Dedifferentiated amniotic fluid mesenchymal stem cell (primary cell): ENCODE data around the gene SH3D21.

Experiments used
- DNase-seq: peaks from one replicate; pipeline ENCODE4 v3.0.0-alpha.2; 2016; ENCODE audit errors: extremely low spot score

Gene SH3D21

DNA sequence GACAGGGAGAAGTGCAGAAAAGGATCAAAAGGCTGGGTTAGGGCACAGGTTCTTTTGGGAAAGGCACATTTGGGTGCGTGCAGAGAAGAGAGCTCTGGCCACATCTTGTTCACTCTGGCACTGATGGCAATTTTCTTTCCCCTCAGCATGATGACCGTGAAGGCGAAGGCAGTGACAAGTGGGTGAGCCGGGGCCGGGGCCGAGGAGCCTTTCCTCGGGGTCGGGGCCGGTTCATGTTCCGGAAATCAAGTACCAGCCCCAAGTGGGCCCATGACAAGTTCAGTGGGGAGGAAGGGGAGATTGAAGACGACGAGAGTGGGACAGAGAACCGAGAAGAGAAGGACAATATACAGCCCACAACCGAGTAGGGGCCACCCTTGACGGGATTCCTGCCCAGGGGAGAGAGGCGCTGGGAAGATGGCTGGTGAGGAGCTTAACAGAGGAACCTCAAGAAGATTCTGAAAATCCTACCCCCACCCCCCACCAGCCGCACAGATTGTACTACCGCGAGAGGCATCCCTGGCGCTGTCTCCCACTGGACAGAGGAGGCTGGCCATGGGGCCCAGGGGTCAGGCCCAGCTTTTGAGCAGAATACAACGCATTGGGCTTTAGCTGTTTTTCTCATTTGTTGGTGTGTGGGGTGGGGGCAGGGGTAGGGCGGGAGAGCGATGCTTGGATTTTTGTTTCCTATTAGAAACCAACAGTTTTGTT, 2.4 kb upstream of the SH3D21 start:
- DNase-seq = no peak

DNA sequence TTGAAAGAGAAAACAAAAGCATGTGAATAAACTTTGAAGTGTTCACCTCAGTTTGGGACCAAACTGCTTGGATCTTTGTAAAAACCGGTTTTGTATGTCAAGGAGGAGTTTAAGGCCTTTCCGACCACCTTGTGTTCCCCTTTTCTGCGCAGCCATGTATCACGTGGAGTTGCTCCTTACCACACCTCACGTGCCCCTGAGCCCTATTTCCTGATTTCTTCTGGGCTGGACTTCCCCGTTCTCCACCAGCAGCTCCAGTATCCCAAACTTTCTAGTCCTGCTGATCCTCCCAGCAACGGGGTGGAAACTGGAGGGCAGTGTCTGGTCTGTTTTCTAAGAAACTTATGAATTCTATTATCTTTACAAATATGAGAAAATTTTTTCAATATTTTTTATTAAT, 1.6 kb upstream of the SH3D21 start:
- no peak for DNase-seq

DNA sequence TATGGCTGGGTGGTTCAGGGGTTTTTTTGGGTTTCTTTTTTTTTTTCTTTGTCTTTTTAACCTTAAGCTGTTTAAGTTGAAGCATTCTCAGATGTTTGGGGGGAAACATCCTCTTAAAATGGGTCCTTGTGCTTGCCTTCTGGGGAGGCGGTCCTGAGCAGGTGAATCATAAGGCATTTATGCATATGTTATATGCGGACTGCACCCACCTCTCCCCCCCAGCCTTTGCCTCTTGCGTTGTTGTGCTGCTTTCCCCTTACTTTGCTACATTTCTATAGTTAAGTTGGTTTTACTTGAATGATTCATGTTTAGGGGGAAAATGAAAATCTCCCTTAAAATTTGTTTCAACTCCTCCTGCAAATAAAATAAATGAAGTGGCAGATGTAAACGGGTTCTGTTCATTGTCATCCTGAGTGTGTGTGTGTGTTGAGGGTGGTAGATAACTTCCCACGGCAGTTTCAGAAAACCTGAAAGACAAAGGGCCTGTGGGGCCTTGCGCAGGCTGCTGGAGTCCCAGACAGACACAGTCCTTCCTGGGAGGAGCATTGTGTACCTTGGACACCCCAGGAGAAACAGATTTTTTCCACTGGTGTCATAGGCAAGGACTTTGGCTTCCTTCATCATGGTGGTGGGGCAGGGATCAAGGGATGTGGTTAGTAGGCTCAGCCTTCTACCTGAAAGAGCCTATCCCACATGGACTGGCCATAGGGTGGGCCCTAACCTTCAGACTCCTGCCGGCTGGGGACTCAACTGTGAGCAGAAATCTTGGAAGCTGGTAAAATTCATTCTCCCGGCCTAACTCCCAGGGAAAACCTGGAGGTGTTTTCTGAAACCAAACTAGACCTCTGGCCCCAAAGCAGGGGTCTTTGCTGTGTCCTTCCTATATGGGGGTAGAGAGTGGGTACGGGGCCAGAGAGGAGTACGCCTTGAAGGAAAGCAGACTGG, 926 bp upstream of the SH3D21 start:
- no peak for DNase-seq

DNA sequence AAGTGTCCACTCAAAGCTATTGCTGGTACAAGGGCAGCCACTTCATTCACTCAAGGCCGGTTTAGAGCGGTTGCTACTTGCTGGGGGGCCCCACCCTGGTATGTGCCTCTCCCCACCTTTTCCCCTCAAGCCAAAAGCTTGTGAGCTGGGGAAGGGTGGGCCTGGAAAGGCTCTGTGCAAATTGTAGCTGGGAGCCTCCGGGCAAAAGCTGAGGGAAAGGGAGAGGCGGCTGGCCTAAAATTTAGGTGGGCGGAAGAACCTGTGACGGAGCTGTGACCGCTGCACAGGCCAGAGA, 306 bp upstream of the SH3D21 start:
- DNase-seq = no peak

GRCh38 chr1:36306902-36307456, 811 bp downstream of the SH3D21 start:
- peak; percentile 85 for DNase-seq

DNA sequence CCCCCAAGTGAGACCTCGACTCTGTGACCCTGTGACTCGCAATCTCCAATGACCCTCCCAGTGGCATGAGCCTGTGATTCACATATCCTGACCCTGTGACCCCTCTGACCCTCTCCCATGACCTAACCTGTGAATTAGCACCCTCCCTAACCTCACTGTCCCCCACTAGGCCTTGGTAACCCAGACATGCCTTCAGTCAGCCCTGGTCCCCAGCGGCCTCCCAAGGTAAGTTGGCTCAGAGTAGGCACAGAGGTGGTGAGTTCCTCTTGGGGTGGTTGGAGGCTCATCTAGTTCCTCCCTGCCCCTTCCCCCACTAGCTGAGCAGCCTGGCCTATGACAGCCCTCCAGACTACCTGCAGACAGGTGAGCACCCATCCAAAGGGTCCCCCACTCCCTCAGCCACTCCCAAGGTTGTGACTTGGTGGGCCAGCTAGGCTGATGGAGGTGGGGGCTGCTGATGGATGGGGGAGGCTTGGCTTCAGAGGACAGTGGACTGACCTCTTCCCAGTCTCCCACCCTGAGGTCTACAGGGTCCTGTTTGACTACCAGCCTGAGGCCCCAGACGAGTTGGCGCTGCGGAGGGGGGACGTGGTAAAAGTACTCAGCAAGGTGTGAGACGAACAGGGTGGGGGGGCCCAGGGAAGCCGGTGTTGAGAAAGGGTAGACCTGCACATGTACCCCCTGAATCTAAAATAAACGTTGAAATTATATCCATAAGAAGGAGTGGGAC, 1.6 kb downstream of the SH3D21 start:
- no peak for DNase-seq

- DNase-seq = no peak
Observed at GRCh38 chr1:36309397-36309796, 3.2 kb downstream of the SH3D21 start.

DNA sequence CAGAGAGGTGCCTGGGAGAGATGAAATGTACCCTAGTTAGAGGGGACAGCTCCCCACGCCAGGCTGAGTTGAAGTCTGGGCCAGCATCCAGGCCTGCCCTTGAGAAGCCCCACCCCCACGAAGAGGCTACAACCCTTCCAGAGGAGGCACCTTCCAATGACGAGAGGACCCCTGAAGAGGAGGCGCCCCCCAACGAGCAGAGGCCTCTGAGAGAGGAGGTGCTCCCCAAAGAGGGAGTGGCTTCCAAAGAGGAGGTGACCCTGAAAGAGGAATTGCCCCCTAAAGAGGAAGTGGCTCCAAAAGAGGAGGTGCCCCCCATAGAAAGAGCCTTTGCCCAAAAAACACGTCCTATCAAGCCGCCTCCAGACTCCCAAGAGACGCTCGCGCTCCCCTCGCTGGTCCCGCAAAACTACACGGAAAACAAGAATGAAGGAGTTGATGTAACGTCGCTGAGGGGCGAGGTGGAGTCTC, 14.2 kb downstream of the SH3D21 start:
- no peak for DNase-seq

- no peak for DNase-seq
Observed at GRCh38 chr1:36320767-36321118, 14.6 kb downstream of the SH3D21 start.

GRCh38 chr1:36321119-36321951, 15.2 kb downstream of the SH3D21 start:
- peak; percentile 96 for DNase-seq

GRCh38 chr1:36322041-36322785, 16.0 kb downstream of the SH3D21 start:
- no peak for DNase-seq

- DNase-seq = peak; percentile 31
Observed at GRCh38 chr1:36322786-36323635, 16.8 kb downstream of the SH3D21 start.

DNA sequence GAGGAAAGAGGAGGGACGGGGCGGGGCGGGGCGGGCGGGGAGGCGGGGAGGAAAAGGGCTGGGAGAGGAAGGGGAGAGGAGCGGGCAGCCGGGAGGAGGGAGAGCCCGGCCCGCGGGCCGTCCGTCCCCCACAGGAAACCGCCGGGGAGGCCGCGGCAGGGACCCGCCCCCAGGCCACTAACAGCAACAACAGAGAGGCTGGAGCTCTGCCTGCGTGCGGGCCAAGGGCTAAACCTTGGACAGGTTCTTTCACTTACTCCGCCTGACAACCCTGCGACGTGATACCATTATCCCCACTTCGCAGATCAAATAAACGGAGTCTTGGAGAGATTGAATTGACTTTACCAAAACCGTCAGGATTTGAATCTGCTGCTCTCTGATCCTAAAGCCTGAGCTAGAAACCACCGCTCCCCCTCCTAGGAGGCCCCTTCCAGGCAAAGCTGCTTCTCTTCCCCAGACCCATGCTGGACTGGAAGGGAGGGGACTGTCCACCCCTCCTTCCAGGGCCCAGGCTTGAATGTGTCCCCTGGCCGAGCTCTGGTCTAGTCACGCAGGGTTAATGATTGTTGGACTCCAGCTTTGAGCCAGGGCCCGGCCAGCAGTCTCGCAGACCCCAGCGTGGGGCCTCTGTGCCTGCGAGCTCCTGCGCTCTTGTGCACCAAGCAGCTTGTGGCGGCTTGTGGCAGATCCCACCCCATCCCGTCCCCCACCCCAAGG, 17.6 kb downstream of the SH3D21 start, which contains the start of gene EVA1B:
EVA1B (minus strand) TSS at position 10 of the 717 bp plus-strand sequence. CDS start 608 bp downstream, outside the sequence.
- peak; percentile 52 for DNase-seq

DNA sequence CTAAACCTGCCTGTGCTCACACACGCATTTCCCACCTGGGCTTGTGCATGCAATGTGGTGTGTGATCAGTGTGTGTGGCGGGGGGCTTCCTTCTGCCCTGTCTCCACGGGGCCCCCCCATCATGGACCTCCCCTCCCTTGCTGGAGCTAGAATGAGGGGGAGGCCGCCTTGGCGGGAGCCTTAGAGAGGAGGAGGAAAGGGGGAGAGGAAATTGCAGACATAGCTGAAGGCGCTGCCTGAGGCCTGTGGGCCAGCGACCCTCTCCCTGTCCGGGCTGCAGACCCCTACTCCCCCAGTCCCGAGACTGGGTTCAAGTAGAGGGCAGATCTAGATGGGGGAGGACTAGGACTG, 18.2 kb downstream of the SH3D21 start:
- DNase-seq = no peak

DNA sequence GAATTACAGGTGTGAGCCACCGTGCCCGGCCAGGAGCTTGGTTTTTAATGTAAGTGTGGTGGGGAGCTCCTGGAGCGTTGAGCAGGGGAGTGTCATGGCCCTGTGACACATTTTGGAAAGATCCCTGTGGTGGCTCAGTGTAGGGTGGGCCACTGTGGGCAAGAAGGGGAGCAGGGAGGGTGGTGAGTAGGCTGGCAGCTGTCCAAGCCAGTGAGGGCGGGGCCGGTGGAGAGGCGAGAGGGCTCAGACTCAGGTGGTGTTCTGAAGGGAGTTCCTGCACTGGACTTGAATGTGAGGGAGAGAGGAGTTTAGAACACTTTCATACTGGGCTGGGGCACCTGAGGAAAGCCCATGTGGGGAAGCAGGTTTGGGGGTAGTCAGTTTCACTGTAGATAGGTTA, 20.3 kb downstream of the SH3D21 start:
- DNase-seq = no peak

DNA sequence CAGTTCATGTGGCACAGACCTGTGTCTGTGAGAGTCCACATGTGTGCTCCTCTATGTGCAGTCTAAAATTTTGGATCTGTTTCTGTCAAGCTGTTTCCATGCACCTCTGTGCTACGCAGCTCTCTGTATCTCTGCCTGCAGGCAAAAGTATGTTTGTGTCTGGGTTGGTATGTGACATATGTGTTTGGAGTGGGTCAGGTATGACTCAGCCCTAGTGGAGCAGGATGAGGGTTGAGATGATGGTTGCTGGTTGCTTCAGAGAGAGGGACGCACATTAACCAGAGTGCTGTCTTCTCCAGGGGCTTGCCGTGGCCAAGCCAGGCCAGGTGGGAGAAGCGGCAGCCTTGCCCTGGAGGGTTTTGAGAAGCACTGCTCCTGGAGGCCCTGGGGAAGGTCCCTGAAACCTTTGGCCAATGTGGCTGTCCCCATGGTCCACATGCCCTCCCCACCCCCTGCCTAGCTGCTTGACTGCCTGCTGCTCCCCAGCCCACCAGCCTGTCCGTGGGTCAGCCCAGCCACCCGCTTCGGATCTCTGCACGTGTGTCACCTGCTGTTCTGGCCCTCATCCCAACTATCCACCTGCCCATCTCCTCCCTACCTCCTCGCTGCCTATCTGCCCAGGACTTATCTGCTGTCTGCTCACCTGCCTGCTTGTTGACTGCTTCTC, 21.4 kb downstream of the SH3D21 start:
- DNase-seq = peak; percentile 23

GRCh38 chr1:36328088-36328480, 21.9 kb downstream of the SH3D21 start:
- no peak for DNase-seq

DNA sequence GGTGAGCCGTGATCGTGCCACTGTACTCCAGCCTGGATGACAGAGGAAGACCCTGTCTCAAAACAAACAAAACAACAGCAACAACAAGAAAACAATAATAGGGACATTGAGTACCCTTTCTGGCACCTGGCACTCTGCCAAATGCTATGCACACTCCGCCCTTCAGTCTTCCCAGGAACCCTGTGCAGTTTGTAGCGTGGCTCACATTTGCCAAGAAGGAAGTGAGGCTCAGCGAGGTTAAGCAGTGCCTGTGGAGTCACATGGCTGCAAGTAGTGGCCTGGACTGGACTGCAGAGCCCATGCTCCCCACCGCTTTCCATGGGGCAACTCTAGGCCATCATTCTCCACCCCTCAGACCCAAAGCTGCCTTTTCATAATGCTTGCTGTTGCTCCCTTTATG, 22.5 kb downstream of the SH3D21 start:
- DNase-seq = no peak
